KG1 (cell line): ENCODE data around the gene KCNC2.

Experiments
- DNase-seq: peaks from one replicate; lab custom pipeline; 2025; lab: John Stamatoyannopoulos, UW

KCNC2 gene

GRCh38 chr12:75058228-75058627, 151.4 kb downstream of the KCNC2 start:
- DNase-seq, result no peak

GRCh38 chr12:75048767-75049166, 160.9 kb downstream of the KCNC2 start:
- DNase-seq, result no peak

- DNase-seq, result no peak
Measured at GRCh38 chr12:75047885-75048525, 161.6 kb downstream of the KCNC2 start.

GRCh38 chr12:75042125-75042524, 167.5 kb downstream of the KCNC2 start:
- DNase-seq, result no peak

- DNase-seq, result no peak
Measured at GRCh38 chr12:75041472-75041871, 168.2 kb downstream of the KCNC2 start.

- DNase-seq, result no peak
Measured at GRCh38 chr12:75020068-75020557, 189.5 kb downstream of the KCNC2 start.

GRCh38 chr12:75011120-75011519, 198.5 kb downstream of the KCNC2 start:
- no peak for DNase-seq

- no peak for DNase-seq
Measured at GRCh38 chr12:75007133-75007532, 202.5 kb downstream of the KCNC2 start.

- no peak for DNase-seq
Measured at GRCh38 chr12:75000120-75000519, 209.5 kb downstream of the KCNC2 start.

GRCh38 chr12:74999474-74999873, 210.2 kb downstream of the KCNC2 start:
- DNase-seq, result no peak
